IPS-15b (cell line): ENCODE measurements around the gene STK39.

Experiments used
- H3K27me3 ChIP-seq: one replicate; pipeline ENCODE4 v1.6.1; 2013; ENCODE audit warnings: low read length; ENCODE audit not compliant: control insufficient read depth, insufficient read depth
- H3K36me3 ChIP-seq: one replicate; pipeline ENCODE4 v1.6.1; 2013; ENCODE audit warnings: low read length; ENCODE audit not compliant: control insufficient read depth, insufficient read depth
- H3K4me1 ChIP-seq: one replicate; pipeline ENCODE4 v1.6.1; 2013; ENCODE audit warnings: mild to moderate bottlenecking, low read length; ENCODE audit not compliant: control insufficient read depth, insufficient read depth
- H3K4me3 ChIP-seq: one replicate; pipeline ENCODE4 v1.5.1; 2013; ENCODE audit warnings: low read depth, low read length
- H3K9ac ChIP-seq: one replicate; pipeline ENCODE4 v1.6.1; 2013; ENCODE audit warnings: low read depth, mild to moderate bottlenecking, low read length
- H3K9me3 ChIP-seq: one replicate; pipeline ENCODE4 v1.6.1; 2013; ENCODE audit warnings: mild to moderate bottlenecking, low read length; ENCODE audit not compliant: control insufficient read depth, insufficient read depth

The STK39 gene

DNA sequence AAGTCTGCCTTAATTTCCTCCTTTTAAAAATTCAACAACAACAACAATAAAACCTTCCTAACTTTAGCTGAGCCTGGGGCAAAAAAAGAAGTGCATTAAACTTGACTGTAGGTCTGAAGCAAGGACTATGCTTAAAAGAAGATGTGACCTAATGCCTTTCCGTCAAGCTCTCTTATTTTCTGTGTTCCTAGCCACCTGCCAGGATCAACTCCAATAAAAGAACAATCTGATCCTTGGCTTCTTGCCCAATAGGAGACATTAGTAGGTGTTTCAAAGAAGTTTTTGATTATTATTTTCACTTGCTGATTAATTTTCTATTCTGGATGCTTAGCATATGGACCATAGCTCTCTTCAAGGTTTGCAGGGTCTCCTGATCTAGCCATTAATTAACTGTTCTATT, 237.5 kb downstream of the STK39 start:
- Histone ChIP-seq H3K4me1 (no peaks in the 10 kb centered on the region), H3K36me3 (no peaks in the 10 kb centered on the region), H3K4me3 (no peak overlapping the region), H3K9ac (no peak overlapping the region), H3K9me3 (no peaks in the 10 kb centered on the region), H3K27me3 (no peaks in the 10 kb centered on the region)

DNA sequence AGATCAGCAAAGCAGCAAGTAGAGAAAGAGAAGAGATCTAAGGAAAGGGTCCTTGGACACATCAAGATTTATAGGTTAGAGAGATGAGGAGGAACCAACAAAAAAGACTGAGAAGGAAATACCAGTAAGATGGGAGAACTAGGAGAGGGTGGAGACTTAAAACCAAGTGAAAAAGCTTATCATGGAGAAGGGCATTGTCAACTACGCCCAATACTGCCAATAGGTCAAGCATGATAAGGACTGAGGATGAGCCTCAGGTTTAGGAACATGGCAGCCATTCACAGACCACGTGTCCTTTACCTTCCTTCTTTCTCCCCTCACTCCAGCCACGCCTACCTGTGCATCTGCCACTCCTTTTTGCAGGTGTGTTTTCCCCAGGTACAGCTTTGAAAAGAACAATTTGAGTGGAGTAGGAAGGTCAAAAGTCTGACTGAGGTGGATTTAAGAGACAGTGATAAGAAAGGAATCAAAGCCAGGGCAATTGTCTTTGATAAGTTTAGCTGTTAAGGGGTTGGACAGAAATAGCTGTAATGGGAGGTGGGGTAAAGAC, 238.7 kb downstream of the STK39 start:
- Histone ChIP-seq H3K27me3 (no peaks in the 10 kb centered on the region), H3K4me1 (no peaks in the 10 kb centered on the region), H3K4me3 (no peak overlapping the region), H3K36me3 (no peaks in the 10 kb centered on the region), H3K9me3 (no peaks in the 10 kb centered on the region), H3K9ac (no peak overlapping the region)

DNA sequence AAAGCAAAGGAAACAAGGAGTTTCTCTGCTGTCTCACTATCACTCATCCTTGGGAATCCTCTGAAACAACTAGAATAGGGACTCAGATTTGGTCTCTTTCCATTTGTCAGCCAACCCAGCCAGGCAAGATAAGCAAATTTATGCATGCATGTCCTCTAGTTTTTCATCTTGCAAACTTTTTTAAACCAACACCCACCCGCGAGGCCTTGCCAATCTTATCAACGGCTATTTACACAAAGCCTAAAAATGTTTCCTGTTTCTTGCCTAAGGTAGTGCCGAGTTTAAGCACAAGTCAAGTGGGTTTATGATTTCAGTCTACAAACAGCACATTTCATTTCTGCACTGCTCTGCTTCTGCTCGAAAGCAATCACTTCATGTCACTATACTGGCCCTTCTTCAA, 240.9 kb downstream of the STK39 start:
- Histone ChIP-seq H3K9me3 (no peaks in the 10 kb centered on the region), H3K4me1 (no peaks in the 10 kb centered on the region), H3K27me3 (no peaks in the 10 kb centered on the region), H3K9ac (no peak overlapping the region), H3K4me3 (no peak overlapping the region), H3K36me3 (no peaks in the 10 kb centered on the region)

DNA sequence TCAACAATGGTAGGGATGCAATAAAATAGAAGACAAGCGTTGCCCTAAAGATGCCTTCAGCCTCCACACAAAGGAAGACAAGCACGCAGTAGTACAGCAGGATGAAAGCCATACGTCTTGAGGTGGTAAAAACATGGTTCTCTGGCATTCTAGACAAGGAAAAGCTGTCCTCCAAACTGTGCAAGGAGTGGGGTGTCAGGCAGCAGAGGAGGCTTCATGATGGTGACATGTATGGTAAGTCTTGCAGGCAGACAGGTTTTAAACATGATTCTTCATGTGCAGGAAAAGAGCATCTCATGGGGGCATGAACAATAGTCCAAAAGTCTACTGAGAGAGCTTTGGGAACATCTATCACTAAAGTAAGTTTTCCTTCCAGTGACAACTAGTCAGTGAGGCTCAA, 241.8 kb downstream of the STK39 start:
- H3K4me3 ChIP-seq, result no peak overlapping the region
- H3K9ac ChIP-seq, result no peak overlapping the region
- H3K9me3 ChIP-seq, result no peaks in the 10 kb centered on the region
- no peaks in the 10 kb centered on the region for H3K27me3 ChIP-seq
- H3K4me1 ChIP-seq, result no peaks in the 10 kb centered on the region
- H3K36me3 ChIP-seq, result no peaks in the 10 kb centered on the region

DNA sequence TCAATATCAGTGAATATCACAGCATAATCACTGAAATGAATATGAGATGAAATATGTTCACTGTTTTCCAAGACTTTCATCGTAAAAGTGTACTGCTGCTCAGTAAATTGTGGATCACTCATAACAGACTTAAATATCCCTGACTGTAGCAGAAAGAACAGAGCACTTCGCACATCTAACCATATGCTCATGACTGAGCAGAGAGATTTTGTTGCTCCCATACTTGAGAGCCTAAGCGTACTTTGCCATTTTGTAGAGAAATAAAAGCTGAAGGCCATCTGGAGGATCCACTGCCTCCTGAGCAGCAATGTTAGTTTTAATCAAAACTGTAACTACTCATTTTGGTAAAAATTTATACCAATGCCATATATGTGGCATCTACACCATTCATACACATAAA, 243.5 kb downstream of the STK39 start:
- Histone ChIP-seq H3K9me3 (no peaks in the 10 kb centered on the region), H3K27me3 (no peaks in the 10 kb centered on the region), H3K4me3 (no peak overlapping the region), H3K9ac (no peak overlapping the region), H3K4me1 (no peaks in the 10 kb centered on the region), H3K36me3 (no peaks in the 10 kb centered on the region)

DNA sequence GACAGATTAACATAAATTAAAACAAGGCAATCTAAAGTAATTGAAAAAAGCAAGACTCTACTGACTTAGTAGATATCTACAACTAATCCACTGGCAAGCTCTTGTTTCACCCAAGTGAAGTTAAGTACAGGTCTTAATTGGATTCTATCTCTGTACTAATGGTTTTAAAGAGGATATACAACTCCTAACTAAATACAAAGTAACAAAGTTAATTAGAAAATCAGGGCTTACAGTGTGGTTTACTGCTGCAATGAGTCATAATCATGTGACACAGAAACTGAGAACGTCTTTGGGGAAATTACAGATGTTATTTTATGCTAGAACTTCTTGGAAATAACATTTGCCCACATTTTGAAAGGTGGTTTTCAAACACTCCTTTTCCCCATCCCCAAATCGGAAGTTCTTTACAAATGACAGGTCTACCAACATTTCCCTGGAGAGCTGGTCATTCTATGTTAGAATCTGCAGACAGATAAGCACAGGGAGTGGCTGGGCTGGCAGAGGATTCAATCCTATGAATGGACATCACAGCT, 245.3 kb downstream of the STK39 start:
- Histone ChIP-seq H3K9ac (no peak overlapping the region), H3K27me3 (no peaks in the 10 kb centered on the region), H3K36me3 (no peaks in the 10 kb centered on the region), H3K4me1 (no peaks in the 10 kb centered on the region), H3K4me3 (no peak overlapping the region), H3K9me3 (no peaks in the 10 kb centered on the region)

DNA sequence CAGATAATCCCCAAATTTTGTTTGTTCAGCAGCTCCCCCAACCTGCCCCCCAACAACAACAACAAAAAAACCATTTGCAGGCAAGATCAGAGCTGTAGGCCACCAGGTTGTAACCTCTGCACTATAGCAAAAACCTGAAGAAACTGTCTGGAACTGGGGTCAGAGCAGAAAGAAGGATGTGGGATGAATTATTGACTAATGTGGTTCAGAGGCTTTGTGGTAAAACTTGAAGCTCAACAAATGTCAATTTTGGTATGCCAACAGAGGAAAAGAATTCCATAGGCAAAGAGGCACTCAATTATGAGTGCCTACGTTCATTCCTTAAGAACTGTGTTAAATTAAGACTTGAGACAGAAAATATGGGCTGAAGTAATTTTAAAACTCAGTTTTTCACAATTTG, 255.1 kb downstream of the STK39 start:
- Histone ChIP-seq H3K4me3 (no peak overlapping the region), H3K9ac (no peak overlapping the region), H3K9me3 (no peaks in the 10 kb centered on the region), H3K4me1 (no peaks in the 10 kb centered on the region), H3K27me3 (no peaks in the 10 kb centered on the region), H3K36me3 (no peaks in the 10 kb centered on the region)

DNA sequence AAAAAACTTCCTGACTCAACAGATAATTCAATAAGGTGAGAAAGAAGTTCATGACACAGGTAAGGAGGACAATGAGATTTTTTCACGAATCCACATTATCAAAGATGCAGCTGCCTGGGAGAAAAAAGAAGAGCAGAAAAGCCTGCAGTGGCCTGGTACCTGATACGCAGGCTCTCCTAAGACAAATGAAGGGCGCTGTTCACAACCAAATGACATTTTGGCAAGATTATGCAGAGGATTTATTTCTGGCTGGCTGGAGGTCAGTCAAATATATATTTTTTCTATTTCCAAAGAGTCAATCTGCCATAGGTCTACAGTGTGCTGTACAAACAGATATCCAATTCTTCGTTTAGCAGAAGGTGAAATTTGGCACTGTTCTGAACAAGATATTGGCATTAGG, 257.3 kb downstream of the STK39 start:
- H3K36me3 ChIP-seq, result no peaks in the 10 kb centered on the region
- no peaks in the 10 kb centered on the region for H3K27me3 ChIP-seq
- H3K4me1 ChIP-seq, result no peaks in the 10 kb centered on the region
- H3K9ac ChIP-seq, result no peak overlapping the region
- H3K4me3 ChIP-seq, result no peak overlapping the region
- no peaks in the 10 kb centered on the region for H3K9me3 ChIP-seq

DNA sequence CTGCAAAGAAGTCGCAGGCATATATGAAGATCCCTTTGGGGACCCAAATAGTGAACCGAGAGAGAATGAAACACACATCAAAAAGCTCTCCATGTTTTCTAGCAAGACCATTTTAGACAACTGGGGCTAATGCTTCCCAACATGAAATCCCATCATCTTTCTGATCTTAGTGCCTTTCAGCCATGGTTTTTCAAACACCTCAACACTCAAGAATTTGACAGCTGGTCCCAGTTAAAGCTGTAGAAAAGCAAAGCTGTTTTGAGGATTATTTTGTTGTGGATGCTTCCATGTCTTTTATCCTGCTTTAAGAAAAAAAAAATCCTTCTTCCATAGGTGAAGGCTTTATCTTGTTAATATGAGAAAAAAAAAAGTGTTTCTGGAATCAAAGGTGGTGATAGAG, 259.1 kb downstream of the STK39 start:
- no peak overlapping the region for H3K9ac ChIP-seq
- H3K36me3 ChIP-seq, result no peaks in the 10 kb centered on the region
- no peaks in the 10 kb centered on the region for H3K9me3 ChIP-seq
- no peaks in the 10 kb centered on the region for H3K27me3 ChIP-seq
- no peaks in the 10 kb centered on the region for H3K4me1 ChIP-seq
- no peak overlapping the region for H3K4me3 ChIP-seq

DNA sequence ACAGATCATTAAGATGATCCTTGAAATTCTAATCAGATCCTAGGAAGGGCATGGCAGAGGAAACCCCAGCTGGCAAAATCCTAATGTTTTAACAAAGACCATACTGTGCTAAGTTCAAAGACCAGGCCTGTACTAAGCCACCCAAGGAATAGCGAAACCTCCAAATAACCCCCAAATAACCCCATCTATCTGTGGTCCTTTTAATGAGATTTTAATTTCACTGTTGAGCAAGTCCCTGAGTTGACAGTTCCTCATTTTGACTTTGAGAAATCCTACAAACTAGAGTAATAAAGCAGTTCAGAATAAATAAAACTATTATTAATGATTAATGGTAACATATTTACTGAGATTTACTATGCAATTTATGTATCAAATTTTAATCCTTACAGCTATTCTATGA, 259.8 kb downstream of the STK39 start:
- Histone ChIP-seq H3K9me3 (no peaks in the 10 kb centered on the region), H3K4me3 (no peak overlapping the region), H3K9ac (no peak overlapping the region), H3K4me1 (no peaks in the 10 kb centered on the region), H3K27me3 (no peaks in the 10 kb centered on the region), H3K36me3 (no peaks in the 10 kb centered on the region)

DNA sequence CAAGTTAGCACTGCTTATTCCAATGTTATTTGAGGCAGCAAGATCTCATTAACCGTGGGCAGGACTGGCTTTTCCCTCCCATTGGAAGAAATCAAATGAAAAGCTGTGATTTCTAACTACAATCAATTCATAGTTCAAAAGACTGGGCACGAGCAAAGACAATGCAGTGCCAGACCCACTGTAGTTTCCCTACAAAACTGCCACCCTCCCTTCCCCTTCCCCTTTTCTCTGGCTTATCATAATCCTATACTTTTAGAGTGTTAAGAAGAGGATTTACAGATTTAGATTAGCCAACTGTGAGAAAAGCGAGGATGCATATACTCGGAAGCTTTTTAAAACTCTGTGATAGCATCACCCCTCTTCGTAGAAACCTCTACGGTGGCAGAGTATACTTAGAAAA, 260.4 kb downstream of the STK39 start:
- H3K9me3 ChIP-seq, result no peaks in the 10 kb centered on the region
- H3K36me3 ChIP-seq, result no peaks in the 10 kb centered on the region
- no peak overlapping the region for H3K4me3 ChIP-seq
- H3K27me3 ChIP-seq, result no peaks in the 10 kb centered on the region
- H3K4me1 ChIP-seq, result no peaks in the 10 kb centered on the region
- H3K9ac ChIP-seq, result no peak overlapping the region

DNA sequence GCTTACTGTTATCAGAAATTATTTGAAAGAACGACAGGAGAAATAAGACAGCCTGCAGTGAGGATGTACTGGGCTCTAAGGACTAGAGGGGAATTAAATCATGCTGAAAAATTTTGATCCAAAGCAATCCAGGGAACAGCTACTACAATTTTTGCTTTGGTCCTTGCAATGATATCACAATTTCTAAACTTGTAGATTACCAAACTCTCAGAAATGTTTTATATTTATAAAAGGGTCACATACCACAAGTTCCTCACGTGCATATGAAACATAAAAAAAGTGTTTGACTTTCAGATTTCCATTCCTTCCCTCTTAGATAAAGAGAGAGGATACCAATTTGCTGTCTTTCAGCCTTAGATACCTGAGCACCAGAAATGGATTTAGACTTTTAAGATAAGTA, 261.2 kb downstream of the STK39 start:
- Histone ChIP-seq H3K9ac (no peak overlapping the region), H3K27me3 (no peaks in the 10 kb centered on the region), H3K4me3 (no peak overlapping the region), H3K4me1 (no peaks in the 10 kb centered on the region), H3K36me3 (no peaks in the 10 kb centered on the region), H3K9me3 (no peaks in the 10 kb centered on the region)
